ENCODE results near the gene PZP.

Gene PZP

DNA sequence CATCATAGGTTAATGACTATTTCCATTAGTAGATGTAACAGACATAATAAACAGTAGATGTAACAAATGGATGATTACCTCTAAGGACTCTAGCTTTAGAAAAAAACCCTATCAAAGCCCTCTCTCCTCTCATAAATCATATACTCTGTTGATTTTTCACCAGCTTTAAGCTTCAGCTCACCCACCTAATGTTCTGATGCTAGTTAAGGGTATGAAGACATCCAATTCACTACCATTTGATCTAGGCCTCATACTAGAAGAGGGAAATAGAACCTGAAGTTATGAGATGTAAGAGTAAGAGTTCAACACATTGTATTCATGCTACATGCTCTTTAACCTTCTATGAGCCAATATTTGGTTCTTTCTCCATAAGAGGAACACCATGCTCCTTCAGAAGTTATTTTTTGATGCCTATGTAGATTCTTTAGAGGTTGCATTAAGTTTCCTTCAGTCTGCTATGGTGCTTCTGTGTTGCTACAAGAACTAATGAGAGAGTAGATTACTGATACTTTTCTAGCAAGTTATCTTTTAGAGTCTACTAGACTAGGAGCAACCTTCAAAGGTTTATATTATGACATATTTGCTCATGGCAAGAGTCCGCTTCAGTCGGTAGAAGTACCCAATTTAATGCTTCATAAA, 108.5 kb downstream of the PZP start:
- Histone ChIP-seq H3K9me3 (ENCODE audit: control insufficient read depth, low read length) (no peaks in the 10 kb centered on the region), H3K79me2 (no peaks in the 10 kb centered on the region), H3K36me3 (ENCODE audit: control insufficient read depth, insufficient read depth, low read length) (no peaks in the 10 kb centered on the region), H3K4me2 (ENCODE audit: low read length) (no peak overlapping the region), H3K4me3 (ENCODE audit: low read depth, low read length) (no peak overlapping the region), H3K27ac (no peak overlapping the region), H3K4me1 (no peaks in the 10 kb centered on the region), H2AFZ (no peak overlapping the region), H3K9ac (no peak overlapping the region), H3K27me3 (ENCODE audit: control insufficient read depth, insufficient read depth, low read length) (no peaks in the 10 kb centered on the region)
- TF ChIP-seq, protein P1, sequence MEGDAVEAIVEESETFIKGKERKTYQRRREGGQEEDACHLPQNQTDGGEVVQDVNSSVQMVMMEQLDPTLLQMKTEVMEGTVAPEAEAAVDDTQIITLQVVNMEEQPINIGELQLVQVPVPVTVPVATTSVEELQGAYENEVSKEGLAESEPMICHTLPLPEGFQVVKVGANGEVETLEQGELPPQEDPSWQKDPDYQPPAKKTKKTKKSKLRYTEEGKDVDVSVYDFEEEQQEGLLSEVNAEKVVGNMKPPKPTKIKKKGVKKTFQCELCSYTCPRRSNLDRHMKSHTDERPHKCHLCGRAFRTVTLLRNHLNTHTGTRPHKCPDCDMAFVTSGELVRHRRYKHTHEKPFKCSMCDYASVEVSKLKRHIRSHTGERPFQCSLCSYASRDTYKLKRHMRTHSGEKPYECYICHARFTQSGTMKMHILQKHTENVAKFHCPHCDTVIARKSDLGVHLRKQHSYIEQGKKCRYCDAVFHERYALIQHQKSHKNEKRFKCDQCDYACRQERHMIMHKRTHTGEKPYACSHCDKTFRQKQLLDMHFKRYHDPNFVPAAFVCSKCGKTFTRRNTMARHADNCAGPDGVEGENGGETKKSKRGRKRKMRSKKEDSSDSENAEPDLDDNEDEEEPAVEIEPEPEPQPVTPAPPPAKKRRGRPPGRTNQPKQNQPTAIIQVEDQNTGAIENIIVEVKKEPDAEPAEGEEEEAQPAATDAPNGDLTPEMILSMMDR (IDR thresholded peaks at IDR 0.05), result no peak

All from parathyroid adenoma (tissue), 2 donors.